ENCODE results near the gene KIF12. TPM values are rescaled to one million over a fixed set of nuclear protein-coding genes. Genes with fewer than 3 reads are reported as not detected.

The KIF12 gene
- total RNA-seq, 1 donor from 2014 or later = not detected

GRCh38 chr9:114097613-114098020 lies 1.5 kb downstream of the KIF12 start:
- Histone ChIP-seq H3K27me3 (ENCODE audit: control insufficient read depth, insufficient read depth, low read length) (peaks cover 4% of the 10 kb centered on the region), H3K4me3 (ENCODE audit: low read depth, low read length) (peak overlapping the region; percentile 40), H3K36me3 (ENCODE audit: control insufficient read depth, insufficient read depth, low read length) (no peaks in the 10 kb centered on the region)
- DNase-seq (ENCODE audit: low read depth) (peak; percentile 25), FAIRE-seq (no peak)
- TF ChIP-seq CTCF (IDR thresholded peaks at IDR 0.05; ENCODE audit: insufficient read depth, low read length, severe bottlenecking) = no peak

GRCh38 chr9:114096866-114097612 lies 2.1 kb downstream of the KIF12 start:
- FAIRE-seq = no peak
- Histone ChIP-seq H3K4me3 (ENCODE audit: low read depth, low read length) (no peak overlapping the region), H3K27me3 (ENCODE audit: control insufficient read depth, insufficient read depth, low read length) (peaks cover 4% of the 10 kb centered on the region), H3K36me3 (ENCODE audit: control insufficient read depth, insufficient read depth, low read length) (no peaks in the 10 kb centered on the region)
- no peak for TF ChIP-seq CTCF (IDR thresholded peaks at IDR 0.05; ENCODE audit: insufficient read depth, low read length, severe bottlenecking)
- DNase-seq (ENCODE audit: low read depth) = no peak

- TF ChIP-seq CTCF (IDR thresholded peaks at IDR 0.05; ENCODE audit: insufficient read depth, low read length, severe bottlenecking) = no peak
- Histone ChIP-seq H3K27me3 (ENCODE audit: control insufficient read depth, insufficient read depth, low read length) (peaks cover 4% of the 10 kb centered on the region), H3K4me3 (ENCODE audit: low read depth, low read length) (no peak overlapping the region), H3K36me3 (ENCODE audit: control insufficient read depth, insufficient read depth, low read length) (no peaks in the 10 kb centered on the region)
- peak; percentile 32 for FAIRE-seq
- no peak for DNase-seq (ENCODE audit: low read depth)
Measured at GRCh38 chr9:114096041-114096511, 3.0 kb downstream of the KIF12 start.

GRCh38 chr9:114094971-114095370 lies 4.1 kb downstream of the KIF12 start:
- TF ChIP-seq CTCF (IDR thresholded peaks at IDR 0.05; ENCODE audit: insufficient read depth, low read length, severe bottlenecking) = no peak
- no peaks in the 10 kb centered on the region for H3K36me3 ChIP-seq (ENCODE audit: control insufficient read depth, insufficient read depth, low read length)
- DNase-seq (ENCODE audit: low read depth) (no peak), FAIRE-seq (no peak)
- H3K27me3 ChIP-seq (ENCODE audit: control insufficient read depth, insufficient read depth, low read length) = peaks cover 4% of the 10 kb centered on the region
- H3K4me3 ChIP-seq (ENCODE audit: low read depth, low read length) = no peak overlapping the region

- H3K4me3 ChIP-seq (ENCODE audit: low read depth, low read length) = no peak overlapping the region
- DNase-seq (ENCODE audit: low read depth) (no peak), FAIRE-seq (no peak)
- H3K27me3 ChIP-seq (ENCODE audit: control insufficient read depth, insufficient read depth, low read length) = peaks cover 7% of the 10 kb centered on the region
- TF ChIP-seq CTCF (IDR thresholded peaks at IDR 0.05; ENCODE audit: insufficient read depth, low read length, severe bottlenecking) = no peak
- H3K36me3 ChIP-seq (ENCODE audit: control insufficient read depth, insufficient read depth, low read length) = no peaks in the 10 kb centered on the region
Measured at GRCh38 chr9:114093761-114094505, 5.2 kb downstream of the KIF12 start.

Measured in bronchial epithelial cell (primary cell).